ENCODE data around the gene ACAP1. TPM values are rescaled to one million over a fixed set of nuclear protein-coding genes. Genes with fewer than 3 reads are reported as not detected.

ACAP1 gene
- total and polyA plus RNA-seq, 9 of the 15 experiments (the other 6 are each of a cell fraction or from before 2014, with no cell fraction given): 0.15 to 8.5 (median 2.4) TPM

DNA sequence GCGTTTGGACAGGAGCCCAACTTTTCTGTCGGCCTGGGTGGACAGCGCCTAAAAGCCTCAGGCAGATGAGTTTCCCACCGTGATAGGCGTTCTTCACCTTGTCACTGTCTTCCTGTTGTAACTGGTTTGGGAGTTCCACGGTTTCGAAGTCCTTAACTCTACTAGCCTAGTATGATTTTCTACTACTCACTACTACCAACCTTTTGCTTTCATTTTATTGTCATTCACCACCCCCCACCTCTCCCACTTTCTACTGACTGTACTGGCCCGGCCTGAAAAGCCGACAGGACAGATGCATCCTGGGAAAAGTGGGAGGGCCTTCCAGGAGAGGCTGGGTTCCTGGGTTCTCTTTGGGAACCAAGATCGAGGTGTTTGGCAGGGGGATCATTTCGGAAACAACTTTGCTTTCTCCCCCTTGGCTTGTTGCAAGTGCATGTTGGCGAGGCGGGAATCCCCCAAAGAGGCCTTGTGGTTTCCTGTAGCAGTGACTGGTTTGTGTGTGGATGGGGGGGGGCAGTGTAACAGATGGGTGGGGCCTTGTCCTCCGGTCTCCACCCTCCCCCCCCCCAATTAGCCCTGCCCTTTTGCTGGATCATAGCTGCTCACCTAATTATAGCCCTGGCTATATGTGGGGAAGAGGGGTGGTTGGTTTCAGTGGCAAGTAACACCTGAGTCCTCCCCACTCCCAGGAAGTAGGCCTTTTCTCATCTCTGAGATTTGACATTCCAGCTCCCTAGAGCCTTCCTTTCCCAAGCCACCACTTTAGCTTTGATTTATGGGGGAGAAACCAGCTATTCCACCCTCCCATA is 27.5 kb upstream of the ACAP1 start:
- DNase-seq (ENCODE audit: extremely low read depth in 1 of 4, low spot score in 3 of 4) (peak; percentile 35 to 83 (median 56)), ATAC-seq (peak; percentile 59), FAIRE-seq (peak; percentile 79)
- H3K4me3 ChIP-seq: peak overlapping the region; percentile 96
- H3K27ac ChIP-seq (ENCODE audit: extremely low read depth, low read depth, low read length): peak overlapping the region; percentile 93
- H2AFZ ChIP-seq (ENCODE audit: low read depth, low read length): no peak overlapping the region
- 0% methylated on average over 12 of the region's 14 CpGs for WGBS (ENCODE audit: insufficient coverage, low coverage, missing lambda C conversion rate)
- peaks cover 21 to 24% of the 10 kb centered on the region in 2 experiments for H3K4me1 ChIP-seq (replicated peaks in 1 of 2; ENCODE audit: control insufficient read depth in 2 of 2, insufficient read depth in 2 of 2, low read length in 2 of 2)
- POLR2A ChIA-PET: interaction anchor here (0.6 to 1.6 kb wide), 8 partner anchors 9 to 66 kb away, joined by 3 to 5 read pairs (median 3); partner anchors contain the start of gene NEURL4
- H3K79me2 ChIP-seq (ENCODE audit: control insufficient read depth, insufficient read depth, low read length): peaks cover 43% of the 10 kb centered on the region
- in situ Hi-C loops (cut with MboI): no loop called here
- H3K9me3 ChIP-seq (replicated peaks; ENCODE audit: control insufficient read depth, insufficient read depth, low read depth, low read length): no peaks in the 10 kb centered on the region
- H3K4me2 ChIP-seq (ENCODE audit: insufficient read depth, low read length): peak overlapping the region; percentile 97
- no peaks in the 10 kb centered on the region for H3K27me3 ChIP-seq (ENCODE audit: control insufficient read depth in 2 of 2, insufficient read depth in 2 of 2, low read length in 2 of 2)
- peaks cover 53% of the 10 kb centered on the region for H3K36me3 ChIP-seq (ENCODE audit: control insufficient read depth, insufficient read depth, low read length)
- H3K9me1 ChIP-seq (ENCODE audit: control insufficient read depth, insufficient read depth, low read length): peaks cover 11% of the 10 kb centered on the region
- BruUV-seq (replicated peaks): TSS peak; percentile 91
- peaks cover 40% of the 10 kb centered on the region for H4K20me1 ChIP-seq (replicated peaks; ENCODE audit: control insufficient read depth, insufficient read depth, low read length)
- H3K9ac ChIP-seq (ENCODE audit: insufficient read depth in 1 of 2, low read depth in 2 of 2, low read length in 2 of 2): peak overlapping the region; percentile 99
- intact Hi-C loops (cut with micrococcal nuclease): no loop called here
- CTCF ChIA-PET (ENCODE audit: low intra/inter-chr PET ratio): no interaction called here
- TF ChIP-seq NFIC (IDR thresholded peaks at IDR 0.05): 0 out of 2 replicates have a peak, but pooled peaks have one; percentile 31
- TF ChIP-seq CCAR2 (IDR thresholded peaks at IDR 0.05; ENCODE audit: low read depth, low read length): no peak
- no peak for TF ChIP-seq RNF2 (IDR thresholded peaks at IDR 0.05)
- peak; percentile 79 for TF ChIP-seq TBP (optimal IDR thresholded peaks at IDR 0.05; ENCODE audit: low read depth, low read length)
- TF ChIP-seq, protein P1, sequence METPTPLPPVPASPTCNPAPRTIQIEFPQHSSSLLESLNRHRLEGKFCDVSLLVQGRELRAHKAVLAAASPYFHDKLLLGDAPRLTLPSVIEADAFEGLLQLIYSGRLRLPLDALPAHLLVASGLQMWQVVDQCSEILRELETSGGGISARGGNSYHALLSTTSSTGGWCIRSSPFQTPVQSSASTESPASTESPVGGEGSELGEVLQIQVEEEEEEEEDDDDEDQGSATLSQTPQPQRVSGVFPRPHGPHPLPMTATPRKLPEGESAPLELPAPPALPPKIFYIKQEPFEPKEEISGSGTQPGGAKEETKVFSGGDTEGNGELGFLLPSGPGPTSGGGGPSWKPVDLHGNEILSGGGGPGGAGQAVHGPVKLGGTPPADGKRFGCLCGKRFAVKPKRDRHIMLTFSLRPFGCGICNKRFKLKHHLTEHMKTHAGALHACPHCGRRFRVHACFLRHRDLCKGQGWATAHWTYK (CRISPR knock-in tag; IDR thresholded peaks at IDR 0.05): no peak
- TF ChIP-seq CBFB (CRISPR knock-in tag; IDR thresholded peaks at IDR 0.05): no peak
- TF ChIP-seq, protein P2, sequence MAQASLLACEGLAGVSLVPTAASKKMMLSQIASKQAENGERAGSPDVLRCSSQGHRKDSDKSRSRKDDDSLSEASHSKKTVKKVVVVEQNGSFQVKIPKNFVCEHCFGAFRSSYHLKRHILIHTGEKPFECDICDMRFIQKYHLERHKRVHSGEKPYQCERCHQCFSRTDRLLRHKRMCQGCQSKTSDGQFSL (CRISPR knock-in tag; IDR thresholded peaks at IDR 0.05): peak; percentile 97
- TF ChIP-seq, protein P2 (tag; IDR thresholded peaks at IDR 0.05): peak in 1 of 2 experiments; percentile 92; a peak in 2 of 4 replicates
- TF ChIP-seq NBN (IDR thresholded peaks at IDR 0.05; ENCODE audit: low read depth): no peak
- peak; percentile 86 for TF ChIP-seq CHD1 (IDR thresholded peaks at IDR 0.05; ENCODE audit: low read length)
- TF ChIP-seq ZBTB7A (IDR thresholded peaks at IDR 0.05; ENCODE audit: borderline replicate concordance, control insufficient read depth, low read depth, low read length): no peak
- peak; percentile 15 to 34; a peak in 1 of 4 replicates for TF ChIP-seq MAZ (CRISPR knock-in tag; conservative IDR thresholded peaks at IDR 0.05 in 1 of 2, IDR thresholded peaks at IDR 0.05 in 1 of 2)
- TF ChIP-seq, protein P3, sequence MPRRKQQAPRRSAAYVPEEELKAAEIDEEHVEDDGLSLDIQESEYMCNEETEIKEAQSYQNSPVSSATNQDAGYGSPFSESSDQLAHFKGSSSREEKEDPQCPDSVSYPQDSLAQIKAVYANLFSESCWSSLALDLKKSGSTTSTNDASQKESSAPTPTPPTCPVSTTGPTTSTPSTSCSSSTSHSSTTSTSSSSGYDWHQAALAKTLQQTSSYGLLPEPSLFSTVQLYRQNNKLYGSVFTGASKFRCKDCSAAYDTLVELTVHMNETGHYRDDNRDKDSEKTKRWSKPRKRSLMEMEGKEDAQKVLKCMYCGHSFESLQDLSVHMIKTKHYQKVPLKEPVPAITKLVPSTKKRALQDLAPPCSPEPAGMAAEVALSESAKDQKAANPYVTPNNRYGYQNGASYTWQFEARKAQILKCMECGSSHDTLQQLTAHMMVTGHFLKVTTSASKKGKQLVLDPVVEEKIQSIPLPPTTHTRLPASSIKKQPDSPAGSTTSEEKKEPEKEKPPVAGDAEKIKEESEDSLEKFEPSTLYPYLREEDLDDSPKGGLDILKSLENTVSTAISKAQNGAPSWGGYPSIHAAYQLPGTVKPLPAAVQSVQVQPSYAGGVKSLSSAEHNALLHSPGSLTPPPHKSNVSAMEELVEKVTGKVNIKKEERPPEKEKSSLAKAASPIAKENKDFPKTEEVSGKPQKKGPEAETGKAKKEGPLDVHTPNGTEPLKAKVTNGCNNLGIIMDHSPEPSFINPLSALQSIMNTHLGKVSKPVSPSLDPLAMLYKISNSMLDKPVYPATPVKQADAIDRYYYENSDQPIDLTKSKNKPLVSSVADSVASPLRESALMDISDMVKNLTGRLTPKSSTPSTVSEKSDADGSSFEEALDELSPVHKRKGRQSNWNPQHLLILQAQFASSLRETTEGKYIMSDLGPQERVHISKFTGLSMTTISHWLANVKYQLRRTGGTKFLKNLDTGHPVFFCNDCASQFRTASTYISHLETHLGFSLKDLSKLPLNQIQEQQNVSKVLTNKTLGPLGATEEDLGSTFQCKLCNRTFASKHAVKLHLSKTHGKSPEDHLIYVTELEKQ (CRISPR knock-in tag; IDR thresholded peaks at IDR 0.05): no peak
- TF ChIP-seq RBM22 (IDR thresholded peaks at IDR 0.05; ENCODE audit: low read depth, low read length, poor library complexity, severe bottlenecking): no peak
- TF ChIP-seq NCOR1 (IDR thresholded peaks at IDR 0.05): 0 out of 2 replicates have a peak, but pooled peaks have one; percentile 17
- TF ChIP-seq ZNF561 (CRISPR knock-in tag; conservative IDR thresholded peaks at IDR 0.05): no peak
- TF ChIP-seq ZNF778 (CRISPR knock-in tag; IDR thresholded peaks at IDR 0.05): no peak

Measured in K562 (cell line).